ENCODE data around the gene ADCY9. TPM values are rescaled to one million over a fixed set of nuclear protein-coding genes. Genes with fewer than 3 reads are reported as not detected.
A peak's percentile ranks its signal among the peaks of the same experiment; 100 is the strongest.

ADCY9 gene
- total RNA-seq, 1 experiment from 2014 or later, result 4.7 TPM

- Histone ChIP-seq H3T11ph (ENCODE audit: low read length) (no peak overlapping the region), H2BK20ac (ENCODE audit: low read depth, low read length, poor library complexity, severe bottlenecking) (no peak overlapping the region), H3K56ac (ENCODE audit: insufficient read length, low read depth, low read length) (no peak overlapping the region), H3K27me3 (ENCODE audit: insufficient read depth, low read length) (no peaks in the 10 kb centered on the region; the same call in 1 of the 2 replicates), H4K5ac (ENCODE audit: insufficient read length, low read depth, low read length) (no peak overlapping the region), H3K14ac (ENCODE audit: insufficient read depth, low read length) (no peak overlapping the region), H3K4ac (ENCODE audit: low read depth, low read length) (no peak overlapping the region), H2BK120ac (ENCODE audit: low read depth, low read length, poor library complexity, severe bottlenecking) (no peak overlapping the region), H2AK5ac (ENCODE audit: insufficient read length, low read length) (no peak overlapping the region), H3K23ac (ENCODE audit: insufficient read length, low read depth, low read length) (no peak overlapping the region), H4K8ac (replicated peaks; ENCODE audit: insufficient read length, low read depth, low read length) (no peak overlapping the region), H3K9me3 (ENCODE audit: control insufficient read depth, low read depth, low read length) (no peaks in the 10 kb centered on the region), H2BK15ac (ENCODE audit: low read depth, low read length) (no peak overlapping the region), H4K20me1 (ENCODE audit: control insufficient read depth, insufficient read depth, insufficient read length) (no peaks in the 10 kb centered on the region), H3K79me2 (ENCODE audit: insufficient read depth, low read length) (no peaks in the 10 kb centered on the region), H3K9ac (ENCODE audit: extremely low read depth, insufficient read length, low read length) (no peak overlapping the region), H3K79me1 (ENCODE audit: insufficient read depth, low read depth, low read length, poor library complexity, severe bottlenecking) (no peaks in the 10 kb centered on the region), H4K91ac (ENCODE audit: insufficient read length, low read depth, low read length) (no peak overlapping the region), H2BK5ac (ENCODE audit: insufficient read length, low read length) (no peak overlapping the region), H2BK12ac (ENCODE audit: insufficient read length, low read depth, low read length) (no peak overlapping the region), H3K18ac (ENCODE audit: insufficient read length, low read depth, low read length) (no peak overlapping the region), H3K4me2 (ENCODE audit: insufficient read depth, insufficient read length, low read length) (peak overlapping the region; percentile 67), H3K4me1 (ENCODE audit: insufficient read depth, low read length) (no peaks in the 10 kb centered on the region), H3K27ac (ENCODE audit: insufficient read length, low read depth, low read length) (no peak overlapping the region), H2AFZ (ENCODE audit: low read length) (no peak overlapping the region), H3K23me2 (ENCODE audit: insufficient read length, low read depth, low read length, poor library complexity, severe bottlenecking) (peaks cover 7% of the 10 kb centered on the region)
- Mint-ChIP-seq H3K36me3 (ENCODE audit: insufficient read depth in 1 of 3, low read depth in 3 of 3) (peaks cover 0 to 9% (median 2%) of the 10 kb centered on the region in 3 experiments; a peak in 2 of 7 replicates), H3K4me3 (peak overlapping the region; percentile 56 to 81), H3K9me3 (0 out of 5 replicates have a peak, but pooled peaks cover 0 to 2% of the 10 kb centered on the region in 2 experiments), H3K27ac (no peak overlapping the region), H3K4me1 (peaks cover 20 to 25% of the 10 kb centered on the region in 2 experiments), H3K27me3 (ENCODE audit: low read depth) (peaks cover 57% of the 10 kb centered on the region)
- no peak for DNase-seq
- TF ChIP-seq CTCF (conservative IDR thresholded peaks at IDR 0.05), result no peak
- no CpG with 5 or more reads among the region's 12 CpGs for WGBS (ENCODE audit: extremely low coverage, insufficient read length, low lambda C conversion rate)
Measured at GRCh38 chr16:4117250-4117578, 972 bp upstream of the ADCY9 start.

Measured in H9 (cell line).